ENCODE measurements around the gene KIDINS220.

The KIDINS220 gene

DNA sequence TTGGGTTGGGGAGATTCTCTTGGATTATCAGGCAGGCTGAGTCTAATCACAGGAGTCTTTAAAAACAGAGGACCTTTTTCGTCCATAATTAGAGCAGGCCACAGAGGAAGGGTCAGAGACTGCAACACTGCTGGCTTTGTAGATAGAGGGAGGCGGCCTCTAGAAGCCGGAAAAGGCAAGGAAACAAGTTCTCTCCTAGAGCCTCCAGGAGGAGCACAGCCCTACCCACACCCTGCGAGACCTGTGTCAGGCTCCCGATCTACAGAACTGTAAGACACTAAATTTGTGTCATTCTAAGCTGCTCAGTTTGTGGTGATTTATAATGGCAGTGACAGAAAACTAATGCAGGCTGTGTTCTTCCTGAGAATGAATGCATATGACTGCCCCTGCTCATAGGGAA lies 140.2 kb downstream of the KIDINS220 start:
- H3K4me3 ChIP-seq (ENCODE audit: extremely low read depth, insufficient read depth, low read length, poor library complexity, severe bottlenecking), result no peak overlapping the region
- no peaks in the 10 kb centered on the region for H3K9me3 ChIP-seq (ENCODE audit: control insufficient read depth, low read length)
- no peaks in the 10 kb centered on the region for H3K36me3 ChIP-seq (ENCODE audit: control insufficient read depth, insufficient read depth, low read length)
- 84 to 94% methylated on average over 3 to 5 of the region's 5 CpGs for WGBS, 2 experiments (ENCODE audit: insufficient coverage in 2 of 2)
- H3K4me1 ChIP-seq (ENCODE audit: control insufficient read depth, insufficient read depth, low read length, poor library complexity, severe bottlenecking), result peaks cover 9% of the 10 kb centered on the region
- no peak overlapping the region for H3K27ac ChIP-seq (ENCODE audit: low read depth, low read length, severe bottlenecking)

DNA sequence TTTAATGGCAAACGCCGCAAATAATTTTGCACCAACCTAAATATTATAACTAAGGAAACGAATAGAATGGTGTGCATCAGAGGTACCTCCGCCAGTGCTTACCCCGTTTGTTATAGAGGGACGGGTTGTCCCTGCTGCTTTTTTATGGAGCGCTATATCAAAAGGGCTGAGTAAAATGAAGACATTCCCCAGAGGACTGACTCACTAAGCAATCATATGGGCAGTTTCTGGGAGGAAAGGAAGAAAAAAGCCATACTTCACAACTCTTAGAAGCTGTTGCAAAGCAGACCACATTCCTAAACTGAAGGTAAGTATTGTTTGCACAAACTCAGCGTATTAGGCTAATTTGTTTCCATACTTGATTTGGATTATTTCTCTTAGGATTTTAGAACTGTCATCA lies 142.7 kb downstream of the KIDINS220 start:
- WGBS, 2 experiments (ENCODE audit: insufficient coverage in 2 of 2), result 95 to 100% methylated on average over 2 to 4 of the region's 8 CpGs
- no peaks in the 10 kb centered on the region for H3K9me3 ChIP-seq (ENCODE audit: control insufficient read depth, low read length)
- no peak overlapping the region for H3K4me3 ChIP-seq (ENCODE audit: extremely low read depth, insufficient read depth, low read length, poor library complexity, severe bottlenecking)
- peak overlapping the region; percentile 41 for H3K27ac ChIP-seq (ENCODE audit: low read depth, low read length, severe bottlenecking)
- H3K4me1 ChIP-seq (ENCODE audit: control insufficient read depth, insufficient read depth, low read length, poor library complexity, severe bottlenecking), result peaks cover 9% of the 10 kb centered on the region
- H3K36me3 ChIP-seq (ENCODE audit: control insufficient read depth, insufficient read depth, low read length), result no peaks in the 10 kb centered on the region

- H3K9me3 ChIP-seq (ENCODE audit: control insufficient read depth, low read length), result no peaks in the 10 kb centered on the region
- WGBS, 2 experiments (ENCODE audit: insufficient coverage in 2 of 2), result 49 to 84% methylated on average over 11 to 30 of the region's 30 CpGs
- H3K4me1 ChIP-seq (ENCODE audit: control insufficient read depth, insufficient read depth, low read length, poor library complexity, severe bottlenecking), result peaks cover 9% of the 10 kb centered on the region
- no peaks in the 10 kb centered on the region for H3K36me3 ChIP-seq (ENCODE audit: control insufficient read depth, insufficient read depth, low read length)
- H3K4me3 ChIP-seq (ENCODE audit: extremely low read depth, insufficient read depth, low read length, poor library complexity, severe bottlenecking), result no peak overlapping the region
- no peak overlapping the region for H3K27ac ChIP-seq (ENCODE audit: low read depth, low read length, severe bottlenecking)
Observed at GRCh38 chr2:8693157-8693821, 144.1 kb downstream of the KIDINS220 start.

DNA sequence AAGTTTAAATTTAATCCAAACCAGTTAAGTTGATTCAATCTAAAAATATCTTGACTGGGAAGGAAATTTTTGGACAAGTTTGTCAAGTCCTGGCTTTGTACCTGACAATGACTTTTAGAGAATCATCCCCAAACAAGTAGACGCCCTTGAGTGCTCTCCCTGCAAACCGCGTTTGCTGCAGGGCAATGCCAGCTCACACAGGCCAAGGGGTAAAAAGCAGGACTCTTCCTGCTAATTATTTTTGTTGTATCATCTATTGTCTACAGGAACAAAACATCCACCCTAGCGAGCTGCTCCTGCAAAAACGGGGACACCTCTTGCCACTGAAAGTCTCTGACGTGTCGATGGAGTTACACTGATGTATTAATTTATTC lies 144.6 kb downstream of the KIDINS220 start:
- 71 to 73% methylated on average over 4 to 6 of the region's 7 CpGs for WGBS, 2 experiments (ENCODE audit: insufficient coverage in 2 of 2)

GRCh38 chr2:8691859-8692437 lies 145.5 kb downstream of the KIDINS220 start:
- Histone ChIP-seq H3K36me3 (ENCODE audit: control insufficient read depth, insufficient read depth, low read length) (no peaks in the 10 kb centered on the region), H3K4me1 (ENCODE audit: control insufficient read depth, insufficient read depth, low read length, poor library complexity, severe bottlenecking) (peaks cover 9% of the 10 kb centered on the region), H3K9me3 (ENCODE audit: control insufficient read depth, low read length) (no peaks in the 10 kb centered on the region), H3K27ac (ENCODE audit: low read depth, low read length, severe bottlenecking) (no peak overlapping the region), H3K4me3 (ENCODE audit: extremely low read depth, insufficient read depth, low read length, poor library complexity, severe bottlenecking) (no peak overlapping the region)
- WGBS, 2 experiments (ENCODE audit: insufficient coverage in 2 of 2), result 89 to 95% methylated on average over 6 to 7 of the region's 9 CpGs

More for the DNA sequence above, 144.6 kb downstream of the KIDINS220 start:
- Histone ChIP-seq H3K4me1 (ENCODE audit: control insufficient read depth, insufficient read depth, low read length, poor library complexity, severe bottlenecking) (peaks cover 9% of the 10 kb centered on the region), H3K27ac (ENCODE audit: low read depth, low read length, severe bottlenecking) (no peak overlapping the region), H3K9me3 (ENCODE audit: control insufficient read depth, low read length) (no peaks in the 10 kb centered on the region), H3K36me3 (ENCODE audit: control insufficient read depth, insufficient read depth, low read length) (no peaks in the 10 kb centered on the region), H3K4me3 (ENCODE audit: extremely low read depth, insufficient read depth, low read length, poor library complexity, severe bottlenecking) (no peak overlapping the region)

GRCh38 chr2:8685697-8686358 lies 151.6 kb downstream of the KIDINS220 start:
- H3K36me3 ChIP-seq (ENCODE audit: control insufficient read depth, insufficient read depth, low read length), result peaks cover 23% of the 10 kb centered on the region
- H3K9me3 ChIP-seq (ENCODE audit: control insufficient read depth, low read length), result no peaks in the 10 kb centered on the region
- peaks cover 3% of the 10 kb centered on the region for H3K4me1 ChIP-seq (ENCODE audit: control insufficient read depth, insufficient read depth, low read length, poor library complexity, severe bottlenecking)
- H3K27ac ChIP-seq (ENCODE audit: low read depth, low read length, severe bottlenecking), result peak overlapping the region; percentile 79
- peak overlapping the region; percentile 96 for H3K4me3 ChIP-seq (ENCODE audit: extremely low read depth, insufficient read depth, low read length, poor library complexity, severe bottlenecking)
- WGBS, 2 experiments (ENCODE audit: insufficient coverage in 2 of 2), result 1 to 2% methylated on average over 34 to 50 of the region's 50 CpGs

- Histone ChIP-seq H3K27ac (ENCODE audit: low read depth, low read length, severe bottlenecking) (peak overlapping the region; percentile 79), H3K4me3 (ENCODE audit: extremely low read depth, insufficient read depth, low read length, poor library complexity, severe bottlenecking) (peak overlapping the region; percentile 96)
Observed at GRCh38 chr2:8684878-8685696, 152.3 kb downstream of the KIDINS220 start.

DNA sequence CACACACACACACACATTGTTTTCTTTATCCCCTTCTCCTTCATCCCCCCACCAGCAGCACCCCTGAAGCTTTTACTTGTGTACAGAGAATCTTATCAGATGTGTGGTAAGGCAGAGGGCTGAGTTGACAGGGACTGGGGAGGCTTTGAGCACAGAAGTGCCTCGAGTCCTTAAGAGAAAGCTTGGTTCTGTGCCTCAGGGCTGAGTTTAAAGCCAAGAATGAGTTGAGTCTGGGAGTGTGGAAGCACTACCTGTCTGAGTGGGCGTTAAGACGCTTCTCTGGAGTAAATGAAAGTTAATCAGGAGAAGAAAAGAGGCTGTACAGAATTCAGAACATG lies 152.9 kb downstream of the KIDINS220 start:
- Histone ChIP-seq H3K4me1 (ENCODE audit: control insufficient read depth, insufficient read depth, low read length, poor library complexity, severe bottlenecking) (peaks cover 12% of the 10 kb centered on the region), H3K27ac (ENCODE audit: low read depth, low read length, severe bottlenecking) (peak overlapping the region; percentile 79), H3K4me3 (ENCODE audit: extremely low read depth, insufficient read depth, low read length, poor library complexity, severe bottlenecking) (peak overlapping the region; percentile 96), H3K36me3 (ENCODE audit: control insufficient read depth, insufficient read depth, low read length) (peaks cover 23% of the 10 kb centered on the region), H3K9me3 (ENCODE audit: control insufficient read depth, low read length) (no peaks in the 10 kb centered on the region)
- 7 to 12% methylated on average over 3 of the region's 3 CpGs for WGBS, 2 experiments (ENCODE audit: insufficient coverage in 2 of 2)

More at GRCh38 chr2:8684878-8685696, 152.3 kb downstream of the KIDINS220 start:
- Histone ChIP-seq H3K36me3 (ENCODE audit: control insufficient read depth, insufficient read depth, low read length) (peaks cover 23% of the 10 kb centered on the region), H3K4me1 (ENCODE audit: control insufficient read depth, insufficient read depth, low read length, poor library complexity, severe bottlenecking) (peaks cover 10% of the 10 kb centered on the region), H3K9me3 (ENCODE audit: control insufficient read depth, low read length) (no peaks in the 10 kb centered on the region)
- WGBS, 2 experiments (ENCODE audit: insufficient coverage in 2 of 2), result 0% methylated on average over 54 to 79 of the region's 87 CpGs

- H3K27ac ChIP-seq (ENCODE audit: low read depth, low read length, severe bottlenecking), result peak overlapping the region; percentile 88
- no peaks in the 10 kb centered on the region for H3K9me3 ChIP-seq (ENCODE audit: control insufficient read depth, low read length)
- WGBS, 2 experiments (ENCODE audit: insufficient coverage in 2 of 2), result 0 to 1% methylated on average over 16 to 22 of the region's 30 CpGs
- peak overlapping the region; percentile 96 for H3K4me3 ChIP-seq (ENCODE audit: extremely low read depth, insufficient read depth, low read length, poor library complexity, severe bottlenecking)
- H3K36me3 ChIP-seq (ENCODE audit: control insufficient read depth, insufficient read depth, low read length), result peaks cover 23% of the 10 kb centered on the region
- peaks cover 12% of the 10 kb centered on the region for H3K4me1 ChIP-seq (ENCODE audit: control insufficient read depth, insufficient read depth, low read length, poor library complexity, severe bottlenecking)
Observed at GRCh38 chr2:8682719-8683667, 154.4 kb downstream of the KIDINS220 start.
